IMR-90 (cell line): ENCODE data around the gene METTL2A. TPM values are rescaled to one million over a fixed set of nuclear protein-coding genes. Genes with fewer than 3 reads are reported as not detected.
"Not testable (repeated sequence)": the region's sequence is repeated elsewhere in the genome, so short reads cannot be mapped to it uniquely, and the experiment has no call there.

Experiments used
- ATAC-seq: fragments of 200-7000 bp; cut with Tn5 transposase; 2 replicates; pipeline ENCODE4 v1.9.1; 2020; ENCODE audit warnings: low read depth, mild to moderate bottlenecking, moderate library complexity
- BruUV-seq: library from RNA; stranded (reverse); fragments of 400-500 nt; replicated peaks from 2 replicates; lab custom pipeline; 2021; lab: Mats Ljungman, UMichigan
- CTCF ChIA-PET: fragments of 300-600 bp; formaldehyde crosslinking; extraction: SDS; loops from one replicate; lab custom pipeline; 2021; ENCODE audit warnings: antibody characterized with exemption; lab: Yijun Ruan, JAX
- POLR2A ChIA-PET: fragments of 300-600 bp; sonication (Branson Sonifier 250); formaldehyde crosslinking; loops from one replicate; lab custom pipeline; 2022; ENCODE audit warnings: antibody characterized with exemption; ENCODE audit not compliant: unreplicated experiment; lab: Charles Lee
- DNase-seq: peaks from one replicate; pipeline ENCODE4 v3.0.0; 2013
- H2AFZ ChIP-seq: replicated peaks from 2 replicates; pipeline ENCODE3; 2013; ENCODE audit warnings: low read length, mild to moderate bottlenecking; ENCODE audit not compliant: poor library complexity
- H2AK5ac ChIP-seq: 2 replicates; pipeline ENCODE4 v1.6.1; 2013; ENCODE audit warnings: low read depth, low read length, inconsistent platforms
- H2AK9ac ChIP-seq: replicated peaks from 2 replicates; pipeline ENCODE3; 2013; ENCODE audit warnings: mild to moderate bottlenecking, low read depth, low read length, moderate library complexity; ENCODE audit not compliant: poor library complexity
- H2BK120ac ChIP-seq: 2 replicates; pipeline ENCODE4 v1.6.1; 2013; ENCODE audit warnings: low read depth, low read length, inconsistent platforms
- H2BK15ac ChIP-seq: 3 replicates; pipeline ENCODE4 v1.6.1; 2013; ENCODE audit warnings: low read depth, low read length, inconsistent platforms
- H2BK20ac ChIP-seq: 2 replicates; pipeline ENCODE4 v1.6.1; 2013; ENCODE audit warnings: low read depth, mild to moderate bottlenecking, inconsistent platforms, low read length, moderate library complexity
- H2BK5ac ChIP-seq: 2 replicates; pipeline ENCODE4 v1.6.1; 2013; ENCODE audit warnings: mild to moderate bottlenecking, low read depth, low read length, inconsistent platforms; ENCODE audit not compliant: poor library complexity, severe bottlenecking
- H3K14ac ChIP-seq: replicated peaks from 2 replicates; pipeline ENCODE4 v1.6.1; 2013; ENCODE audit warnings: low read depth, low read length, inconsistent platforms
- H3K18ac ChIP-seq: 2 replicates; pipeline ENCODE4 v1.6.1; 2013; ENCODE audit warnings: low read depth, low read length, control low read depth
- H3K23ac ChIP-seq: 2 replicates; pipeline ENCODE4 v1.6.1; 2013; ENCODE audit warnings: low read depth, low read length, inconsistent platforms
- H3K27ac ChIP-seq: 2 replicates; pipeline ENCODE4 v1.5.1; 2013; ENCODE audit warnings: mild to moderate bottlenecking, control low read depth, low read length; ENCODE audit not compliant: insufficient read depth
- H3K27me3 ChIP-seq: 2 replicates; pipeline ENCODE4 v1.6.1; 2013; ENCODE audit warnings: low read length; ENCODE audit not compliant: control insufficient read depth, insufficient read depth
- H3K36me3 ChIP-seq: 2 replicates; pipeline ENCODE4 v1.6.1; 2013; ENCODE audit warnings: low read length, mixed read lengths; ENCODE audit not compliant: control insufficient read depth, insufficient read depth
- H3K4ac ChIP-seq: 2 replicates; pipeline ENCODE4 v1.6.1; 2013; ENCODE audit warnings: low read depth, low read length, inconsistent platforms
- H3K4me1 ChIP-seq: 2 replicates; pipeline ENCODE4 v1.6.1; 2013; ENCODE audit warnings: low read length, mixed read lengths; ENCODE audit not compliant: control insufficient read depth, insufficient read depth
- H3K4me2 ChIP-seq: 2 replicates; pipeline ENCODE4 v1.6.1; 2013; ENCODE audit warnings: low read depth, mild to moderate bottlenecking, control low read depth, low read length, moderate library complexity
- H3K4me3 ChIP-seq: 2 replicates; pipeline ENCODE4 v1.5.1; 2013; ENCODE audit warnings: low read depth, mild to moderate bottlenecking, control low read depth, low read length, moderate library complexity; ENCODE audit not compliant: insufficient read depth
- H3K56ac ChIP-seq: 2 replicates; pipeline ENCODE4 v1.6.1; 2013; ENCODE audit warnings: low read length, inconsistent platforms; ENCODE audit not compliant: insufficient read depth; ENCODE audit errors: extremely low read depth
- H3K79me1 ChIP-seq, 2 experiments: 2 replicates each; pipeline ENCODE4 v1.6.1; 2013; ENCODE audit warnings: low read length in 2 of 2, inconsistent platforms in 1 of 2, low read depth in 1 of 2
- H3K9ac ChIP-seq: 2 replicates; pipeline ENCODE4 v1.6.1; 2013; ENCODE audit warnings: low read depth, low read length, control low read depth
- H3K9me1 ChIP-seq: 2 replicates; pipeline ENCODE4 v1.6.1; 2013; ENCODE audit warnings: low read length, inconsistent platforms; ENCODE audit not compliant: insufficient read depth
- H3K9me3 ChIP-seq: 2 replicates; pipeline ENCODE4 v1.6.1; 2013; ENCODE audit warnings: low read length; ENCODE audit not compliant: control insufficient read depth, insufficient read depth
- H4K20me1 ChIP-seq: 2 replicates; pipeline ENCODE4 v1.6.1; 2013; ENCODE audit warnings: low read length, inconsistent platforms; ENCODE audit not compliant: insufficient read depth
- H4K5ac ChIP-seq: 2 replicates; pipeline ENCODE4 v1.6.1; 2013; ENCODE audit warnings: mild to moderate bottlenecking, low read depth, low read length, control low read depth
- H4K8ac ChIP-seq, 2 experiments: 2 replicates each; pipeline ENCODE4 v1.6.1; 2013; ENCODE audit warnings: low read depth in 2 of 2, low read length in 2 of 2, control low read depth in 1 of 2, inconsistent platforms in 1 of 2
- H4K91ac ChIP-seq: 2 replicates; pipeline ENCODE4 v1.6.1; 2013; ENCODE audit warnings: low read depth, low read length, inconsistent platforms; ENCODE audit not compliant: insufficient read depth
- WGBS, 2 experiments: methylation state at CpG; one replicate each; pipeline versions ENCODE4 v1.1.5 to v1.1.7; 2013; ENCODE audit warnings: missing lambda C conversion rate in 2 of 2; ENCODE audit not compliant: insufficient read length in 1 of 2; ENCODE audit errors: extremely low coverage in 2 of 2; 5-methylcytosine and 5-hydroxymethylcytosine counted together
- dilution Hi-C: fragments of 300-500 bp; cut with HindIII; formaldehyde crosslinking; loops from one replicate; pipeline ENCODE4 v1.14.3; 2018; ENCODE audit warnings: low sequenced_read_pairs; ENCODE audit not compliant: unreplicated experiment
- in situ Hi-C: fragments of 300-500 bp; cut with MboI; formaldehyde crosslinking; loops from 3 replicates; pipeline ENCODE4 v1.14.3; 2019; ENCODE audit warnings: low sequenced_read_pairs, inconsistent platforms, mixed read lengths
- intact Hi-C: fragments of 100-400 bp; cut with micrococcal nuclease; formaldehyde crosslinking; loops from 2 replicates; pipeline ENCODE4 v1.10.0; 2022
- polyA plus RNA-seq, 3 experiments: library from polyadenylated mRNA; depleted of rRNA; stranded (reverse); fragments of >200 nt; gene quantifications; 2 replicates each; pipeline ENCODE4 v1.2.3, GENCODE V29; 2012; ENCODE audit warnings: low replicate concordance in 1 of 3
- total RNA-seq: library from RNA; depleted of rRNA; stranded (reverse); fragments of >200 nt; gene quantifications from 2 replicates; pipeline ENCODE4 v1.2.3, GENCODE V29; 2012

METTL2A gene
- total and polyA plus RNA-seq, 2 of the 4 experiments (the other 2 are of a cell fraction) = 12.0 to 24.6 TPM

DNA sequence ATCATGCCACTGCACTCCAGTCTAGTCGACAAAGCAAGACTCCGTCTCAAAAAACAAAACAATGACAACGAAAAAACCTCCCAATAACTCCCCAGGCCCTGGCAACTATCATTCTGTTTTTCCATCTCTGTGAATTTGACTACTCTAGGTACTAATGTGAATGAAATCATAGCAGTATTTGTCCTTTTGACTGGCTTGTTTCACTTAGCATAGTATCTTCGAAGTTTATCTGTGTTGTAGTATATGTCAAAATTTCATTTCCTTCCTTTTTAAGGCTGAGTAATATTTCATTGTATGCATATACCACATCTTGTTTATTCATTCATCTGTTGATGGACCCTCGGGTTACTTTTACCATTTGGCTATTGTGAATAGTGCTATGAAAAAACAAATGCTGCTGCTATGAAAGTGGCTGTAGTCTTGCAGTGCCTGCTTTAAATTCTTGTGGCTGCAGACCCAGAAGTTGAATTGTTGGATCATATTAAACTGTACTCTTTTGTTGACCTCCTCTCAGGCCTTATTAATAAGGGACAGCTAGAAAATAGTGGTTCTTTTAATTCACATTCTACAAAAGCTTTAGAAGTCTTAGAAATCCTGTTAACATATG is 69.5 kb downstream of the METTL2A start:
- dilution Hi-C loops, H2AFZ ChIP-seq, H3K27me3 ChIP-seq, H4K8ac ChIP-seq, H4K91ac ChIP-seq, H3K56ac ChIP-seq, POLR2A ChIA-PET, H4K5ac ChIP-seq, in situ Hi-C loops, H3K36me3 ChIP-seq, ATAC-seq, H3K18ac ChIP-seq, H3K4me3 ChIP-seq, H3K4me1 ChIP-seq, intact Hi-C loops, H2BK20ac ChIP-seq, H3K27ac ChIP-seq, H3K4ac ChIP-seq, H3K23ac ChIP-seq, H3K4me2 ChIP-seq, H3K9me3 ChIP-seq, H3K14ac ChIP-seq, H2BK120ac ChIP-seq, H2AK5ac ChIP-seq, H2BK15ac ChIP-seq, H3K9ac ChIP-seq, H2AK9ac ChIP-seq, BruUV-seq, H2BK5ac ChIP-seq, H3K9me1 ChIP-seq, DNase-seq: not testable (repeated sequence)
- CTCF ChIA-PET = interaction anchor here (0.6 kb wide), 1 partner anchor 30 kb away, joined by 4 read pairs; no protein-coding TSS in a partner anchor
- Histone ChIP-seq H3K79me1 (peaks cover 0 to 32% of the 10 kb centered on the region in 2 experiments; a peak in 2 of 4 replicates), H4K20me1 (peaks cover 44% of the 10 kb centered on the region)
- no CpG with 5 or more reads among the region's 5 CpGs for WGBS, 2 experiments

DNA sequence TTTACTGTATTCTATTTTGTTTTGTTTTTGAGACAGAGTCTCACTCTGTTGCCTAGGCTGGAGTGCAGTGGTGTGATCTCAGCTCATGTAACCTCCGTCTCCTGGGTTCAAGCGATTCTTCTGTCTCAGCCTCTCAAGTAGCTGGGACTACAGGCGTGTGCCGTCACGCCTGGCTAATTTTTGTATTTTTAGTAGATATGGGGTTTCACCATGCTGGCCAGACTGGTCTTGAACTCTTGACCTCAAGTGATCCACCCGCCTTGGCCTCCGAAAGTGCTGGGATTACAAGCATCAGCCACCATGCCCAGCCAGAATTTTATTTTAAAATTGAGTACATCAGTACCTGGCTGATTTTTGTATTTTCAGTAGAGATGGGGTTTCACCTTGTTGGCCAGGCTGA is 70.4 kb downstream of the METTL2A start:
- H3K9me1 ChIP-seq, POLR2A ChIA-PET, H2AFZ ChIP-seq, H2AK5ac ChIP-seq, DNase-seq, H2BK20ac ChIP-seq, H3K4me1 ChIP-seq, H2BK15ac ChIP-seq, H2BK5ac ChIP-seq, H3K23ac ChIP-seq, CTCF ChIA-PET, intact Hi-C loops, H4K8ac ChIP-seq, ATAC-seq, in situ Hi-C loops, H2BK120ac ChIP-seq, dilution Hi-C loops, H3K4me3 ChIP-seq, BruUV-seq, H3K56ac ChIP-seq, H2AK9ac ChIP-seq, H3K9ac ChIP-seq, H3K36me3 ChIP-seq, H3K4me2 ChIP-seq, H3K27me3 ChIP-seq, H3K4ac ChIP-seq, H3K27ac ChIP-seq, H3K14ac ChIP-seq, H3K9me3 ChIP-seq, H3K18ac ChIP-seq, H4K91ac ChIP-seq, H4K5ac ChIP-seq: not testable (repeated sequence)
- WGBS, 2 experiments = no CpG with 5 or more reads among the region's 7 CpGs
- H4K20me1 ChIP-seq = peaks cover 47% of the 10 kb centered on the region
- H3K79me1 ChIP-seq = peaks cover 0 to 36% of the 10 kb centered on the region in 2 experiments; a peak in 3 of 4 replicates
